HEK293 (cell line): ENCODE measurements around the gene TMEM238L.

Experiments
- BCL11A ChIP-seq: fragments of 450-650 bp; formaldehyde crosslinking; IDR thresholded peaks from 2 replicates; pipeline ENCODE4 v1.5.1; 2016; ENCODE audit warnings: low read depth, missing biosample characterization, missing genetic modification characterization
- KLF16 ChIP-seq: fragments of 450-650 bp; formaldehyde crosslinking; IDR thresholded peaks from 2 replicates; pipeline ENCODE4 v1.5.1; 2017; ENCODE audit warnings: missing biosample characterization, missing genetic modification characterization
- REST ChIP-seq: fragments of 450-650 bp; formaldehyde crosslinking; IDR thresholded peaks from 2 replicates; pipeline ENCODE4 v1.5.1; 2016; ENCODE audit warnings: missing biosample characterization, missing genetic modification characterization
- SALL2 ChIP-seq: fragments of 450-650 bp; formaldehyde crosslinking; IDR thresholded peaks from 2 replicates; pipeline ENCODE4 v1.5.0; 2017; ENCODE audit warnings: missing biosample characterization, mild to moderate bottlenecking, missing genetic modification characterization, borderline replicate concordance
- YY2 ChIP-seq: fragments of 450-650 bp; formaldehyde crosslinking; IDR thresholded peaks from 2 replicates; pipeline ENCODE4 v1.5.1; 2016; ENCODE audit warnings: missing biosample characterization, missing genetic modification characterization
- ZBTB48 ChIP-seq: fragments of 450-650 bp; formaldehyde crosslinking; IDR thresholded peaks from 2 replicates; pipeline ENCODE4 v1.5.1; 2016; ENCODE audit warnings: missing biosample characterization, missing genetic modification characterization
- ZNF292 ChIP-seq: fragments of 450-650 bp; formaldehyde crosslinking; IDR thresholded peaks from 2 replicates; pipeline ENCODE4 v1.5.1; 2016; ENCODE audit warnings: low read depth, missing biosample characterization, missing genetic modification characterization, borderline replicate concordance
- ZNF596 ChIP-seq: fragments of 450-650 bp; IDR thresholded peaks from 2 replicates; pipeline ENCODE4 v1.5.0; 2018; ENCODE audit warnings: missing biosample characterization, mild to moderate bottlenecking, missing genetic modification characterization, moderate library complexity
- ZNF660 ChIP-seq: fragments of 450-650 bp; IDR thresholded peaks from 2 replicates; pipeline ENCODE4 v1.5.1; 2018; ENCODE audit warnings: missing biosample characterization, mild to moderate bottlenecking, missing genetic modification characterization
- TF ChIP-seq, protein P1 (sequence below): fragments of 450-650 bp; formaldehyde crosslinking; IDR thresholded peaks from 2 replicates; pipeline ENCODE4 v1.5.1; 2016; ENCODE audit warnings: missing biosample characterization, missing genetic modification characterization
- TF ChIP-seq, protein P2 (sequence below): fragments of 450-650 bp; formaldehyde crosslinking; IDR thresholded peaks from 2 replicates; pipeline ENCODE4 v1.5.1; 2016; ENCODE audit warnings: missing biosample characterization, missing genetic modification characterization
- TF ChIP-seq, protein P3 (sequence below): fragments of 450-650 bp; formaldehyde crosslinking; IDR thresholded peaks from 2 replicates; pipeline ENCODE4 v1.5.1; 2016; ENCODE audit warnings: missing biosample characterization, missing genetic modification characterization
- TF ChIP-seq, protein P4 (sequence below): fragments of 450-650 bp; formaldehyde crosslinking; IDR thresholded peaks from 2 replicates; pipeline ENCODE4 v1.5.1; 2016; ENCODE audit warnings: missing biosample characterization, missing genetic modification characterization

GRCh38 chr17:10812674-10813073 is 8.8 kb upstream of the TMEM238L start:
- TF ChIP-seq BCL11A (no peak), SALL2 (no peak), ZNF596 (tag by site-specific recombination) (no peak), KLF16 (tag by site-specific recombination) (no peak), REST (no peak), ZNF660 (no peak), ZBTB48 (tag by site-specific recombination) (no peak), YY2 (tag by site-specific recombination) (no peak), ZNF292 (tag by site-specific recombination) (no peak)
- TF ChIP-seq, protein P1, sequence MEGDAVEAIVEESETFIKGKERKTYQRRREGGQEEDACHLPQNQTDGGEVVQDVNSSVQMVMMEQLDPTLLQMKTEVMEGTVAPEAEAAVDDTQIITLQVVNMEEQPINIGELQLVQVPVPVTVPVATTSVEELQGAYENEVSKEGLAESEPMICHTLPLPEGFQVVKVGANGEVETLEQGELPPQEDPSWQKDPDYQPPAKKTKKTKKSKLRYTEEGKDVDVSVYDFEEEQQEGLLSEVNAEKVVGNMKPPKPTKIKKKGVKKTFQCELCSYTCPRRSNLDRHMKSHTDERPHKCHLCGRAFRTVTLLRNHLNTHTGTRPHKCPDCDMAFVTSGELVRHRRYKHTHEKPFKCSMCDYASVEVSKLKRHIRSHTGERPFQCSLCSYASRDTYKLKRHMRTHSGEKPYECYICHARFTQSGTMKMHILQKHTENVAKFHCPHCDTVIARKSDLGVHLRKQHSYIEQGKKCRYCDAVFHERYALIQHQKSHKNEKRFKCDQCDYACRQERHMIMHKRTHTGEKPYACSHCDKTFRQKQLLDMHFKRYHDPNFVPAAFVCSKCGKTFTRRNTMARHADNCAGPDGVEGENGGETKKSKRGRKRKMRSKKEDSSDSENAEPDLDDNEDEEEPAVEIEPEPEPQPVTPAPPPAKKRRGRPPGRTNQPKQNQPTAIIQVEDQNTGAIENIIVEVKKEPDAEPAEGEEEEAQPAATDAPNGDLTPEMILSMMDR, result no peak
- TF ChIP-seq, protein P2, sequence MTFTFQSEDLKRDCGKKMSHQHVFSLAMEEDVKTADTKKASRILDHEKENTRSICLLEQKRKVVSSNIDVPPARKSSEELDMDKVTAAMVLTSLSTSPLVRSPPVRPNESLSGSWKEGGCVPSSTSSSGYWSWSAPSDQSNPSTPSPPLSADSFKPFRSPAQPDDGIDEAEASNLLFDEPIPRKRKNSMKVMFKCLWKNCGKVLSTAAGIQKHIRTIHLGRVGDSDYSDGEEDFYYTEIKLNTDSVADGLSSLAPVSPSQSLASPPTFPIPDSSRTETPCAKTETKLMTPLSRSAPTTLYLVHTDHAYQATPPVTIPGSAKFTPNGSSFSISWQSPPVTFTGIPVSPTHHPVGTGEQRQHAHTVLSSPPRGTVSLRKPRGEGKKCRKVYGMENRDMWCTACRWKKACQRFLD (tag by site-specific recombination), result no peak
- TF ChIP-seq, protein P3, sequence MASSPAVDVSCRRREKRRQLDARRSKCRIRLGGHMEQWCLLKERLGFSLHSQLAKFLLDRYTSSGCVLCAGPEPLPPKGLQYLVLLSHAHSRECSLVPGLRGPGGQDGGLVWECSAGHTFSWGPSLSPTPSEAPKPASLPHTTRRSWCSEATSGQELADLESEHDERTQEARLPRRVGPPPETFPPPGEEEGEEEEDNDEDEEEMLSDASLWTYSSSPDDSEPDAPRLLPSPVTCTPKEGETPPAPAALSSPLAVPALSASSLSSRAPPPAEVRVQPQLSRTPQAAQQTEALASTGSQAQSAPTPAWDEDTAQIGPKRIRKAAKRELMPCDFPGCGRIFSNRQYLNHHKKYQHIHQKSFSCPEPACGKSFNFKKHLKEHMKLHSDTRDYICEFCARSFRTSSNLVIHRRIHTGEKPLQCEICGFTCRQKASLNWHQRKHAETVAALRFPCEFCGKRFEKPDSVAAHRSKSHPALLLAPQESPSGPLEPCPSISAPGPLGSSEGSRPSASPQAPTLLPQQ (tag by site-specific recombination), result no peak
- TF ChIP-seq, protein P4, sequence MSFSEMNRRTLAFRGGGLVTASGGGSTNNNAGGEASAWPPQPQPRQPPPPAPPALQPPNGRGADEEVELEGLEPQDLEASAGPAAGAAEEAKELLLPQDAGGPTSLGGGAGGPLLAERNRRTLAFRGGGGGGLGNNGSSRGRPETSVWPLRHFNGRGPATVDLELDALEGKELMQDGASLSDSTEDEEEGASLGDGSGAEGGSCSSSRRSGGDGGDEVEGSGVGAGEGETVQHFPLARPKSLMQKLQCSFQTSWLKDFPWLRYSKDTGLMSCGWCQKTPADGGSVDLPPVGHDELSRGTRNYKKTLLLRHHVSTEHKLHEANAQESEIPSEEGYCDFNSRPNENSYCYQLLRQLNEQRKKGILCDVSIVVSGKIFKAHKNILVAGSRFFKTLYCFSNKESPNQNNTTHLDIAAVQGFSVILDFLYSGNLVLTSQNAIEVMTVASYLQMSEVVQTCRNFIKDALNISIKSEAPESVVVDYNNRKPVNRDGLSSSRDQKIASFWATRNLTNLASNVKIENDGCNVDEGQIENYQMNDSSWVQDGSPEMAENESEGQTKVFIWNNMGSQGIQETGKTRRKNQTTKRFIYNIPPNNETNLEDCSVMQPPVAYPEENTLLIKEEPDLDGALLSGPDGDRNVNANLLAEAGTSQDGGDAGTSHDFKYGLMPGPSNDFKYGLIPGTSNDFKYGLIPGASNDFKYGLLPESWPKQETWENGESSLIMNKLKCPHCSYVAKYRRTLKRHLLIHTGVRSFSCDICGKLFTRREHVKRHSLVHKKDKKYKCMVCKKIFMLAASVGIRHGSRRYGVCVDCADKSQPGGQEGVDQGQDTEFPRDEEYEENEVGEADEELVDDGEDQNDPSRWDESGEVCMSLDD, result no peak
